Gastroesophageal sphincter (tissue), 3 donors: ENCODE data around the gene RAB4A.

Source experiments
- POLR2A ChIP-seq, 2 donors: fragments of 450-650 bp; IDR thresholded peaks; one replicate each; pipeline ENCODE4 v1.6.1; 2017; ENCODE audit warnings: antibody characterized with exemption in 2 of 2, mild to moderate bottlenecking in 2 of 2, moderate library complexity in 1 of 2
- TF ChIP-seq, protein P1 (sequence below), 4 experiments: fragments of 200-600 bp in 2 of 4; fragments of 450-650 bp in 2 of 4; sonication (generic) in 1 of 4; IDR thresholded peaks; one replicate each; pipeline ENCODE4 v1.5.1; 2017 to 2019; ENCODE audit warnings: antibody characterized with exemption in 4 of 4, mild to moderate bottlenecking in 2 of 4, moderate library complexity in 2 of 4

DNA sequence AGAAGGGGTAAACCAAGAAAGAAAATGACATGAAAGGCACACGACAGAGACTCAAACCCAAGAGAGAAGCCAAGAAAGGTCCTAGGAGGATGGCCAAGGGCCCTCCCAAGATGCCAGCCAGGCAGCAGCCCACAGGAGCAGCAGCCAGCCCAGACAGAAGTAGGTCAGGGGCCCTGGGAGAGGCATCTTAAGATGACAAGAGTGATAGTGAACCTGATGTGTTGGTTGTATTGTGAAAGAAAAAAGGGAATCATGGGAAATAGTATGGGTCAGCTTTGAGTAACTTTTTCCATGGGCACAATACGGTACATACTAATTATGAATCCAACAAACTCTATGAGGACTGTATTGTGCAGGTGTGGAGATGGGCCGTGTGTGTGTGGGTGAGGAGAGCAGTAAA is 68.6 kb downstream of the RAB4A start:
- TF ChIP-seq, protein P1, sequence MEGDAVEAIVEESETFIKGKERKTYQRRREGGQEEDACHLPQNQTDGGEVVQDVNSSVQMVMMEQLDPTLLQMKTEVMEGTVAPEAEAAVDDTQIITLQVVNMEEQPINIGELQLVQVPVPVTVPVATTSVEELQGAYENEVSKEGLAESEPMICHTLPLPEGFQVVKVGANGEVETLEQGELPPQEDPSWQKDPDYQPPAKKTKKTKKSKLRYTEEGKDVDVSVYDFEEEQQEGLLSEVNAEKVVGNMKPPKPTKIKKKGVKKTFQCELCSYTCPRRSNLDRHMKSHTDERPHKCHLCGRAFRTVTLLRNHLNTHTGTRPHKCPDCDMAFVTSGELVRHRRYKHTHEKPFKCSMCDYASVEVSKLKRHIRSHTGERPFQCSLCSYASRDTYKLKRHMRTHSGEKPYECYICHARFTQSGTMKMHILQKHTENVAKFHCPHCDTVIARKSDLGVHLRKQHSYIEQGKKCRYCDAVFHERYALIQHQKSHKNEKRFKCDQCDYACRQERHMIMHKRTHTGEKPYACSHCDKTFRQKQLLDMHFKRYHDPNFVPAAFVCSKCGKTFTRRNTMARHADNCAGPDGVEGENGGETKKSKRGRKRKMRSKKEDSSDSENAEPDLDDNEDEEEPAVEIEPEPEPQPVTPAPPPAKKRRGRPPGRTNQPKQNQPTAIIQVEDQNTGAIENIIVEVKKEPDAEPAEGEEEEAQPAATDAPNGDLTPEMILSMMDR (IDR thresholded peaks at IDR 0.05): no peak
- TF ChIP-seq POLR2A (IDR thresholded peaks at IDR 0.05): no peak
